Stimulated activated naive B cell treated with anti-CD40 and anti-IgM and Interleukin-4, amounts not matched to agents 10 μg/mL and 1 μg/mL and 100 μg/mL, for 72 hours (primary cell): ENCODE results near the gene RAI2.

ENCODE experiments used
- ATAC-seq, 2 donors: fragments of 150-1000 bp; cut with Tn5 transposase; replicated peaks; 2 replicates each; pipeline ENCODE4 v1.10.0; 2021; ENCODE audit warnings: moderate library complexity in 1 of 2
- DNase-seq: peaks from one replicate; pipeline ENCODE4 v3.0.0; 2021
- H3K27ac Mint-ChIP-seq: one replicate; pipeline ENCODE4 v1.8.0; 2022; ENCODE audit warnings: mild to moderate bottlenecking, mixed read lengths
- H3K27me3 Mint-ChIP-seq, 2 donors: one replicate each; pipeline ENCODE4 v1.8.0; 2022; ENCODE audit warnings: mixed read lengths in 2 of 2
- H3K36me3 Mint-ChIP-seq, 2 donors: one replicate each; pipeline ENCODE4 v1.8.0; 2022; ENCODE audit warnings: mixed read lengths in 2 of 2, mild to moderate bottlenecking in 1 of 2
- H3K4me1 Mint-ChIP-seq, 2 donors: one replicate each; pipeline ENCODE4 v1.8.0; 2022; ENCODE audit warnings: mixed read lengths in 2 of 2, mild to moderate bottlenecking in 1 of 2
- H3K4me3 Mint-ChIP-seq, 2 donors: one replicate each; pipeline ENCODE4 v1.8.0; 2022; ENCODE audit warnings: mild to moderate bottlenecking in 2 of 2, mixed read lengths in 2 of 2, moderate library complexity in 1 of 2
- H3K9me3 Mint-ChIP-seq, 2 donors: one replicate each; pipeline ENCODE4 v1.8.0; 2022; ENCODE audit warnings: mixed read lengths in 2 of 2, mild to moderate bottlenecking in 1 of 2

The RAI2 gene

DNA sequence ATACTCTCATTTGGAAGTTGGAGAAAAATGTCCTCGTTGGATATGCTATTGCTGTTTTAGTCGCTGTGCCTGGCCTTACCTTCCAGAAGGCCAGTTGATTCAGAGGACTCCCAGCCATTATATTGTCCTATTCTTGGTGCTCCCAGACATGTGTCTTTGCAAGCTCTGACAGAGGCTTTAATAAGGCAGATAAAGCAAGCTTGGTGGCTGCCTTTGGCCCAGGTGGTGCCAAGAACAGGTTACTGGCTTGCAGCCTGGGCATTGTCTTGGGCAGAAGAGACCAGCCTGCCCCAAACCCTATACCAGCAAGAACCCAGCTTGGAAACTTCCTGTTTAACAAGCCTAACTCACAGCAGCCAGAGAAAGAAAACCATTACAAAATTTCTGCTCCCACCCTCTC lies 16.9 kb downstream of the RAI2 start:
- Mint-ChIP-seq H3K4me1 (no peaks in the 10 kb centered on the region), H3K9me3 (peaks cover 0 to 5% of the 10 kb centered on the region in 2 donors), H3K4me3 (no peak overlapping the region), H3K27ac (no peak overlapping the region), H3K36me3 (no peaks in the 10 kb centered on the region), H3K27me3 (peaks cover 5 to 22% of the 10 kb centered on the region in 2 donors)
- ATAC-seq (no peak), DNase-seq (no peak)

- no peak overlapping the region for H3K27ac Mint-ChIP-seq
- H3K4me1 Mint-ChIP-seq, result no peaks in the 10 kb centered on the region
- no peak for ATAC-seq
- peaks cover 0 to 5% of the 10 kb centered on the region in 2 donors for H3K9me3 Mint-ChIP-seq
- no peak for DNase-seq
- H3K27me3 Mint-ChIP-seq, result peaks cover 8 to 23% of the 10 kb centered on the region in 2 donors
- no peaks in the 10 kb centered on the region for H3K36me3 Mint-ChIP-seq
- no peak overlapping the region for H3K4me3 Mint-ChIP-seq
Measured at GRCh38 chrX:17842769-17843525, 18.2 kb downstream of the RAI2 start.

- Mint-ChIP-seq H3K36me3 (no peaks in the 10 kb centered on the region), H3K27me3 (peaks cover 13 to 15% of the 10 kb centered on the region in 2 donors), H3K4me1 (no peaks in the 10 kb centered on the region), H3K4me3 (no peak overlapping the region), H3K9me3 (no peaks in the 10 kb centered on the region), H3K27ac (no peak overlapping the region)
- no peak for DNase-seq
- no peak for ATAC-seq
Measured at GRCh38 chrX:17839269-17839668, 21.8 kb downstream of the RAI2 start.

DNA sequence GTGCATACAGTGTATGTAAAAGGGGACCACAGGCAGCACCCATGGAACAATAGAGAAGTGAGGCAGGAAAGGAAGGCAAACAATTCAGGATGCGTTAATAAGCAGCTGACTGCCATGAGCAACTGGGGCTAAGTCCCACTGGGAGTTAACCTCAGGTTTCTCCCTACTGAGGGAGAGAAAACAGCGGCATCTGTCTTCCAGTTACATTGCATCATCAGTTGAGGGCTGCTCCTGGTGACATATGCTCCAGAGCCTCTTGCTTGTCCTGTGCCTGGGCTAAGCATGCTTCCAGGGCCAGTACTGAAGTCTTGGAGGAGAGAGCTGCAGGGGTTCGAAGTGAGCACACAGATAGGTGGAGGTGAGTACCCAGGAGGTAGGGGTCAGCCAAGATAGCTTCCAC lies 24.3 kb downstream of the RAI2 start:
- peaks cover 13 to 22% of the 10 kb centered on the region in 2 donors for H3K27me3 Mint-ChIP-seq
- no peak overlapping the region for H3K4me3 Mint-ChIP-seq
- H3K9me3 Mint-ChIP-seq, result no peaks in the 10 kb centered on the region
- no peak for DNase-seq
- no peak for ATAC-seq
- H3K4me1 Mint-ChIP-seq, result no peaks in the 10 kb centered on the region
- H3K36me3 Mint-ChIP-seq, result no peaks in the 10 kb centered on the region
- no peak overlapping the region for H3K27ac Mint-ChIP-seq

- no peak for ATAC-seq
Measured at GRCh38 chrX:17833954-17834353, 27.1 kb downstream of the RAI2 start.

GRCh38 chrX:17831255-17831654 lies 29.8 kb downstream of the RAI2 start:
- ATAC-seq, result no peak

More at GRCh38 chrX:17833954-17834353, 27.1 kb downstream of the RAI2 start:
- H3K27me3 Mint-ChIP-seq, result peaks cover 11 to 21% of the 10 kb centered on the region in 2 donors
- no peak overlapping the region for H3K27ac Mint-ChIP-seq
- H3K4me3 Mint-ChIP-seq, result no peak overlapping the region
- H3K36me3 Mint-ChIP-seq, result no peaks in the 10 kb centered on the region
- no peak for DNase-seq
- H3K4me1 Mint-ChIP-seq, result no peaks in the 10 kb centered on the region
- no peaks in the 10 kb centered on the region for H3K9me3 Mint-ChIP-seq

GRCh38 chrX:17830211-17830610 lies 30.9 kb downstream of the RAI2 start:
- H3K4me3 Mint-ChIP-seq, result no peak overlapping the region
- ATAC-seq, result no peak
- H3K4me1 Mint-ChIP-seq, result no peaks in the 10 kb centered on the region
- H3K9me3 Mint-ChIP-seq, result peaks cover 5% of the 10 kb centered on the region in 2 donors
- H3K27ac Mint-ChIP-seq, result no peak overlapping the region
- peaks cover 2 to 19% of the 10 kb centered on the region in 2 donors for H3K27me3 Mint-ChIP-seq
- DNase-seq, result no peak
- no peaks in the 10 kb centered on the region for H3K36me3 Mint-ChIP-seq

More at GRCh38 chrX:17831255-17831654, 29.8 kb downstream of the RAI2 start:
- H3K27me3 Mint-ChIP-seq, result peaks cover 5 to 19% of the 10 kb centered on the region in 2 donors
- H3K9me3 Mint-ChIP-seq, result peaks cover 2 to 5% of the 10 kb centered on the region in 2 donors
- no peaks in the 10 kb centered on the region for H3K36me3 Mint-ChIP-seq
- H3K4me3 Mint-ChIP-seq, result no peak overlapping the region
- no peak for DNase-seq
- no peak overlapping the region for H3K27ac Mint-ChIP-seq
- H3K4me1 Mint-ChIP-seq, result no peaks in the 10 kb centered on the region

GRCh38 chrX:17829566-17829965 lies 31.5 kb downstream of the RAI2 start:
- Mint-ChIP-seq H3K27ac (no peak overlapping the region), H3K27me3 (peaks cover 0 to 17% of the 10 kb centered on the region in 2 donors), H3K4me1 (no peaks in the 10 kb centered on the region), H3K36me3 (no peaks in the 10 kb centered on the region), H3K4me3 (no peak overlapping the region), H3K9me3 (peaks cover 5% of the 10 kb centered on the region in 2 donors)
- ATAC-seq (no peak), DNase-seq (no peak)

DNA sequence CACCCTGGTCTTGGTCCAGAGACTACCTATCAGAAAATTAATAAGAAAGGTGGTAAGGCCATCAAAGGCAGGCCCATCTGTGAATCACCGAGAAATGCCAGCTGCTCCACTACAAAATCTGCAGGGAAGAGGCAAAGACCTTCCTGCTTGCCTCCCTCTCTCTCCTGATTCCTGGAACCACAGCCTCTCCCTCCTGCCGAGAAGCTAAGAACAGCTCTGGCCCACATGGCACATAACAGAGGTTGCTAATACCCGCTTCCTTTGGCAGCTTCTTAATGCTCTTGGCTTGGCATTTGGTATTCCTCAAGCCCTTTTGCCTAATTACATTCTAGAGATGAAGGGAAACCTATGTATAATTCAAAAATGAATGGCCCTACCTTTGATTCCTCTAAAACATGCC lies 32.9 kb downstream of the RAI2 start:
- H3K9me3 Mint-ChIP-seq, result peaks cover 5% of the 10 kb centered on the region in 2 donors
- DNase-seq (no peak), ATAC-seq (no peak)
- no peaks in the 10 kb centered on the region for H3K36me3 Mint-ChIP-seq
- no peaks in the 10 kb centered on the region for H3K4me1 Mint-ChIP-seq
- no peak overlapping the region for H3K4me3 Mint-ChIP-seq
- no peak overlapping the region for H3K27ac Mint-ChIP-seq
- peaks cover 0 to 6% of the 10 kb centered on the region in 2 donors for H3K27me3 Mint-ChIP-seq

GRCh38 chrX:17826609-17827496 lies 34.2 kb downstream of the RAI2 start:
- H3K9me3 Mint-ChIP-seq, result peaks cover 5% of the 10 kb centered on the region in 2 donors
- DNase-seq (no peak), ATAC-seq (no peak)
- H3K27me3 Mint-ChIP-seq, result peaks cover 0 to 6% of the 10 kb centered on the region in 2 donors
- H3K4me1 Mint-ChIP-seq, result no peaks in the 10 kb centered on the region
- H3K27ac Mint-ChIP-seq, result no peak overlapping the region
- no peaks in the 10 kb centered on the region for H3K36me3 Mint-ChIP-seq
- H3K4me3 Mint-ChIP-seq, result no peak overlapping the region

DNA sequence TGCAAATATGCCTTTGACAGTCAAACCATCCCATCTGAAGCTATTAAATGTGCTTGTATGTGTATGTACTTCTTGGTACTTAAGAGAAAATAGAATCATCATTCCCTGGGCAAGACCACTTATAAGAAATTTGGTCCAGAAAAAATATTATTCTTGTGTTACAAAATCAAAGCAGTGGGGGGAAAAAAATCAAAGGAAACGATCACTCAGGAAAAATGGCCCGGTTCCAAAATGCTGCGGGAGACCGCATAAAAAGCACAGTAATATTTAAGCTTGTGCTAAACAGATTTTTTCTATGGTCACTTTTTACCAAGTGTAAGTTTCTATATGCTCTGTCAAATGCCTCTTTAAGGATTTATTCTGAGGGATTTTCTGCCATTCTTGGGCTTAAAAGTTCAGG lies 36.1 kb downstream of the RAI2 start:
- no peak overlapping the region for H3K4me3 Mint-ChIP-seq
- no peak for ATAC-seq
- peaks cover 0 to 5% of the 10 kb centered on the region in 2 donors for H3K27me3 Mint-ChIP-seq
- no peak for DNase-seq
- no peak overlapping the region for H3K27ac Mint-ChIP-seq
- H3K4me1 Mint-ChIP-seq, result no peaks in the 10 kb centered on the region
- peaks cover 5% of the 10 kb centered on the region in 2 donors for H3K9me3 Mint-ChIP-seq
- no peaks in the 10 kb centered on the region for H3K36me3 Mint-ChIP-seq

- Mint-ChIP-seq H3K9me3 (peaks cover 5% of the 10 kb centered on the region in 2 donors), H3K4me1 (no peaks in the 10 kb centered on the region), H3K36me3 (no peaks in the 10 kb centered on the region), H3K27ac (no peak overlapping the region), H3K4me3 (no peak overlapping the region), H3K27me3 (peaks cover 0 to 4% of the 10 kb centered on the region in 2 donors)
- ATAC-seq, result no peak
- DNase-seq, result no peak
Measured at GRCh38 chrX:17822351-17822750, 38.7 kb downstream of the RAI2 start.

GRCh38 chrX:17820100-17820499 lies 41.0 kb downstream of the RAI2 start:
- no peaks in the 10 kb centered on the region for H3K9me3 Mint-ChIP-seq
- DNase-seq (no peak), ATAC-seq (no peak)
- no peak overlapping the region for H3K27ac Mint-ChIP-seq
- H3K4me3 Mint-ChIP-seq, result no peak overlapping the region
- H3K4me1 Mint-ChIP-seq, result no peaks in the 10 kb centered on the region
- peaks cover 4% of the 10 kb centered on the region in 2 donors for H3K27me3 Mint-ChIP-seq
- no peaks in the 10 kb centered on the region for H3K36me3 Mint-ChIP-seq

DNA sequence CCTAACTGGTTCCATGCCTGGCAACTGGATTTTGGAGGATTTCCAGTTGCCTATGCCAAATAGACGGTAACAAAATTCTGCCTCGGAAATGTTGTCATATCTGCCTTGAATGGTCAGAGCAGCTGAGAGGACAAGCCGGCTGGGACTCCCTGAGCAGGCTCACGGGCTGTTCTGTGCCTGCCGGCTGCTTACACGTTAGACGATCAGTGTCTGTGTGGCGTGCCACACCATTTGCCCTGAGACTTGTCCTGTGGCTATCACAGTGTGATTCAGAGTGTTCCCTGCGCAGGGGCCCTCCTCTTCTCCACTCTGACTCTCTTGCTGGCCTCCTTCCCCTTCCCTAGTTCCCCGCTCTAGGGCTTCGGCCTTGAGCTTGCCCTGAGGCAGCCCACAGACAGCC lies 42.4 kb downstream of the RAI2 start:
- peaks cover 4% of the 10 kb centered on the region in 2 donors for H3K27me3 Mint-ChIP-seq
- DNase-seq (no peak), ATAC-seq (no peak)
- no peaks in the 10 kb centered on the region for H3K36me3 Mint-ChIP-seq
- H3K4me3 Mint-ChIP-seq, result no peak overlapping the region
- H3K4me1 Mint-ChIP-seq, result no peaks in the 10 kb centered on the region
- H3K27ac Mint-ChIP-seq, result no peak overlapping the region
- no peaks in the 10 kb centered on the region for H3K9me3 Mint-ChIP-seq

- Mint-ChIP-seq H3K4me3 (no peak overlapping the region), H3K9me3 (no peaks in the 10 kb centered on the region), H3K27me3 (peaks cover 4% of the 10 kb centered on the region in 2 donors), H3K4me1 (no peaks in the 10 kb centered on the region), H3K36me3 (no peaks in the 10 kb centered on the region), H3K27ac (no peak overlapping the region)
- DNase-seq, result no peak
- no peak for ATAC-seq
Measured at GRCh38 chrX:17817251-17817650, 43.8 kb downstream of the RAI2 start.
